PC-3 (cell line): ENCODE results near the gene TEX2. TPM values are rescaled to one million over a fixed set of nuclear protein-coding genes. Genes with fewer than 3 reads are reported as not detected.

Experiments used
- ATAC-seq: fragments of 200-7000 bp; cut with Tn5 transposase; 2 replicates; pipeline ENCODE4 v1.9.1; 2020; ENCODE audit warnings: mild to moderate bottlenecking, moderate library complexity
- BruUV-seq: library from RNA; stranded (reverse); fragments of 400-500 nt; replicated peaks from 2 replicates; lab custom pipeline; 2021; lab: Mats Ljungman, UMichigan
- CTCF ChIA-PET: fragments of 300-600 bp; sonication (Branson Sonifier 250); formaldehyde crosslinking; loops from one replicate; lab custom pipeline; 2022; ENCODE audit warnings: antibody characterized with exemption; lab: Charles Lee
- POLR2A ChIA-PET: fragments of 300-600 bp; sonication (Branson Sonifier 250); formaldehyde crosslinking; loops from one replicate; lab custom pipeline; 2022; ENCODE audit warnings: antibody characterized with exemption; ENCODE audit not compliant: unreplicated experiment; lab: Charles Lee
- DNase-seq: peaks from one replicate; pipeline ENCODE4 v3.0.0-alpha.2; 2015
- H2AFZ ChIP-seq: fragments of 300-600 bp; sonication (generic); 2 replicates; pipeline ENCODE4 v1.6.0; 2016; ENCODE audit warnings: antibody characterized with exemption, low read length
- H3F3A ChIP-seq: fragments of 300-600 bp; sonication (generic); one replicate; pipeline ENCODE4 v1.6.0; 2017; ENCODE audit warnings: antibody characterized with exemption, low read length, control low read depth, mild to moderate bottlenecking; ENCODE audit not compliant: unreplicated experiment
- H3K27ac ChIP-seq: fragments of 300-600 bp; sonication (generic); 2 replicates; pipeline ENCODE4 v1.5.1; 2016; ENCODE audit warnings: mild to moderate bottlenecking, low read length
- H3K27me3 ChIP-seq: fragments of 300-600 bp; sonication (generic); 2 replicates; pipeline ENCODE4 v1.6.1; 2016; ENCODE audit warnings: low read length, mixed read lengths
- H3K36me3 ChIP-seq: fragments of 300-600 bp; sonication (generic); 2 replicates; pipeline ENCODE4 v1.6.1; 2016; ENCODE audit warnings: low read depth, mixed run types, low read length, mixed read lengths
- H3K4me1 ChIP-seq: fragments of 300-600 bp; sonication (generic); 2 replicates; pipeline ENCODE4 v1.5.1; 2016; ENCODE audit warnings: low read length; ENCODE audit not compliant: insufficient read depth
- H3K4me2 ChIP-seq: fragments of 300-600 bp; sonication (generic); 2 replicates; pipeline ENCODE4 v1.6.0; 2016; ENCODE audit warnings: low read length
- H3K4me3 ChIP-seq: fragments of 300-600 bp; sonication (generic); 2 replicates; pipeline ENCODE4 v1.5.1; 2016; ENCODE audit warnings: mild to moderate bottlenecking, low read length, mixed read lengths
- H3K79me2 ChIP-seq: fragments of 300-600 bp; sonication (generic); 2 replicates; pipeline ENCODE4 v1.6.1; 2017; ENCODE audit warnings: low read length, mixed read lengths
- H3K9ac ChIP-seq: fragments of 300-600 bp; sonication (generic); 2 replicates; pipeline ENCODE4 v1.6.0; 2016; ENCODE audit warnings: mild to moderate bottlenecking, low read length
- H3K9me2 ChIP-seq: fragments of 300-600 bp; sonication (generic); replicated peaks from 2 replicates; pipeline ENCODE4 v1.6.1; 2016; ENCODE audit warnings: mixed run types, low read length, mixed read lengths
- H3K9me3 ChIP-seq: fragments of 300-600 bp; sonication (generic); 2 replicates; pipeline ENCODE4 v1.6.1; 2016; ENCODE audit warnings: low read length, mixed read lengths
- H4K20me1 ChIP-seq: fragments of 300-600 bp; sonication (generic); 2 replicates; pipeline ENCODE4 v1.6.1; 2016; ENCODE audit warnings: low read length, mixed read lengths
- EZH2 ChIP-seq: fragments of 300-600 bp; sonication (generic); IDR thresholded peaks from one replicate; pipeline ENCODE4 v1.6.1; 2017; ENCODE audit warnings: antibody characterized with exemption, mild to moderate bottlenecking, low read length; ENCODE audit not compliant: unreplicated experiment
- EZH2phosphoT487 ChIP-seq: fragments of 300-600 bp; sonication (generic); IDR thresholded peaks from 2 replicates; pipeline ENCODE4 v1.6.1; 2018; ENCODE audit warnings: mild to moderate bottlenecking, antibody characterized with exemption, low read length, borderline replicate concordance
- intact Hi-C: fragments of 100-400 bp; cut with micrococcal nuclease; formaldehyde crosslinking; loops from 2 replicates; pipeline ENCODE4 v1.9.0; 2023
- total RNA-seq: library from RNA; depleted of rRNA; stranded (reverse); fragments of >200 nt; gene quantifications from 2 replicates; pipeline ENCODE4 v1.2.3, GENCODE V29; 2014
- TF ChIP-seq, protein P1 (sequence below): fragments of 300-600 bp; sonication (generic); conservative IDR thresholded peaks from 2 replicates; pipeline ENCODE4 v1.5.1; 2017; ENCODE audit warnings: antibody characterized with exemption, low read depth, mild to moderate bottlenecking, low read length

Gene TEX2
- total RNA-seq, 1 experiment from 2014 or later, result 44.2 TPM

DNA sequence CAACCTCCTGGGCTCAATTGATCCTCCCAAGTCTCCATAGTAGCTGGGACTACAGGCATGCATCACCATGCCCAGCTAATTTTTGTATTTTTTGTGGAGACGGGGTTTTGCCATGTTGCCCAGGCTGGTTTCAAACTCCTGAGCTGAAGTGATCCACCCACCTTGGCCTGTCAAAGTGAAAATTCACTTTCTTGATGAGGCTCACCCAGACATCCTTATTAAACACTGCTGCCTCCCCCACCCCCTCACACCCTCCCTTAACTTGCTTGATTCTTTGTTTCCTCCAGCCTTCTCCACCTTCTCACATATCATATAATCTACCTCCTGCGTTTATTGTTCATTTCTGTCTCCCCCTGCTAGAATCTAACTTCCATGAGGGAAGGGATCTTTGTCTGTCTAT is 46.0 kb upstream of the TEX2 start:
- Histone ChIP-seq H3K9ac (no peak overlapping the region), H3K79me2 (no peaks in the 10 kb centered on the region), H3K9me2 (no peaks in the 10 kb centered on the region), H4K20me1 (no peaks in the 10 kb centered on the region), H3K27ac (no peak overlapping the region), H3F3A (no peaks in the 10 kb centered on the region), H3K4me2 (no peak overlapping the region), H2AFZ (no peak overlapping the region), H3K4me1 (no peaks in the 10 kb centered on the region), H3K4me3 (no peak overlapping the region), H3K36me3 (no peaks in the 10 kb centered on the region), H3K27me3 (no peaks in the 10 kb centered on the region), H3K9me3 (no peaks in the 10 kb centered on the region)
- ChIA-PET POLR2A (no interaction called here), CTCF (interaction anchor here (0.6 kb wide), 1 partner anchor 291 kb away, joined by 7 read pairs; no protein-coding TSS in a partner anchor)
- ATAC-seq, result no peak
- intact Hi-C loops, result loop anchor here (5.0 kb wide), 1 partner anchor 183 kb away; no protein-coding TSS in a partner anchor
- DNase-seq, result no peak
- BruUV-seq, result no TSS peak
- TF ChIP-seq EZH2, result no peak
- TF ChIP-seq, protein P1, sequence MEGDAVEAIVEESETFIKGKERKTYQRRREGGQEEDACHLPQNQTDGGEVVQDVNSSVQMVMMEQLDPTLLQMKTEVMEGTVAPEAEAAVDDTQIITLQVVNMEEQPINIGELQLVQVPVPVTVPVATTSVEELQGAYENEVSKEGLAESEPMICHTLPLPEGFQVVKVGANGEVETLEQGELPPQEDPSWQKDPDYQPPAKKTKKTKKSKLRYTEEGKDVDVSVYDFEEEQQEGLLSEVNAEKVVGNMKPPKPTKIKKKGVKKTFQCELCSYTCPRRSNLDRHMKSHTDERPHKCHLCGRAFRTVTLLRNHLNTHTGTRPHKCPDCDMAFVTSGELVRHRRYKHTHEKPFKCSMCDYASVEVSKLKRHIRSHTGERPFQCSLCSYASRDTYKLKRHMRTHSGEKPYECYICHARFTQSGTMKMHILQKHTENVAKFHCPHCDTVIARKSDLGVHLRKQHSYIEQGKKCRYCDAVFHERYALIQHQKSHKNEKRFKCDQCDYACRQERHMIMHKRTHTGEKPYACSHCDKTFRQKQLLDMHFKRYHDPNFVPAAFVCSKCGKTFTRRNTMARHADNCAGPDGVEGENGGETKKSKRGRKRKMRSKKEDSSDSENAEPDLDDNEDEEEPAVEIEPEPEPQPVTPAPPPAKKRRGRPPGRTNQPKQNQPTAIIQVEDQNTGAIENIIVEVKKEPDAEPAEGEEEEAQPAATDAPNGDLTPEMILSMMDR, result no peak
- no peak for TF ChIP-seq EZH2phosphoT487

DNA sequence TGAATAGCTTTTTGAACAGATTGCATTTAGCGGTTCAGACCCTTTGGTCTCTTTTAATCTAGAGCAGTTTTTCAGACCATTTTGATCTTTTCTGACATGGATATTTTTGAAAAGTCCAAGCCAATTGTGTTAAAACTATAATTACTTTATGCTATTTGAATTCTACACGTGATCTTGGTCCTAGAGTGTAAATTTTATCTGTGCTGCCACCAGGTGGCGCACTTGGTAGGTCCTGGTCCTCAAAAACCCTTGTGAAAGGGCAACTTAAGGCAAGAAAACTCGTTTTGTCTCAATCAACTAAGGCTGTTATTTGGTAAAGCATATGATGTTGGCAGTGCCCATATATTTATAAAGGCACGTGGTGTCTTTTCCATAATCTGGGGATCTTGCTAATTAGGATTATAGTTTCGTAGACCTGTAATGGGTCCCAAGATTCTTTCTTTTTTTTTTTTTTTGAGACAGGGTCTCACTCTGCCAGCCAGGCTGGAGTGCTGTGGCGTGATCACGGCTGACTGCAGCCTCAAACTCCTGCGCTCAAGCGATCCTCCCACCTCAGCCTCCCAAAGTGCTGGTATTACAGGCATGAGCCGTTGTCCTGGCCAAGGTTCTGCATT is 43.9 kb upstream of the TEX2 start:
- Histone ChIP-seq H3F3A (no peaks in the 10 kb centered on the region), H3K79me2 (no peaks in the 10 kb centered on the region), H3K36me3 (no peaks in the 10 kb centered on the region), H3K4me3 (no peak overlapping the region), H4K20me1 (no peaks in the 10 kb centered on the region), H3K4me1 (peaks cover 6% of the 10 kb centered on the region), H3K27ac (no peak overlapping the region), H3K4me2 (no peak overlapping the region), H3K27me3 (no peaks in the 10 kb centered on the region), H3K9me3 (no peaks in the 10 kb centered on the region), H3K9me2 (no peaks in the 10 kb centered on the region), H3K9ac (no peak overlapping the region), H2AFZ (peak overlapping the region; percentile 6; the same call in 1 of the 2 replicates)
- peak; percentile 89 for DNase-seq
- BruUV-seq, result no TSS peak
- POLR2A ChIA-PET, result no interaction called here
- TF ChIP-seq EZH2phosphoT487, result no peak
- TF ChIP-seq, protein P1, result peak; percentile 98
- CTCF ChIA-PET, result interaction anchor here (1.5 kb wide), 1 partner anchor 113 kb away, joined by 5 read pairs; no protein-coding TSS in a partner anchor
- ATAC-seq, result peak; percentile 75
- intact Hi-C loops, result loop anchor here (1.0 to 5.0 kb wide), 2 partner anchors 111 to 185 kb away; no protein-coding TSS in a partner anchor

DNA sequence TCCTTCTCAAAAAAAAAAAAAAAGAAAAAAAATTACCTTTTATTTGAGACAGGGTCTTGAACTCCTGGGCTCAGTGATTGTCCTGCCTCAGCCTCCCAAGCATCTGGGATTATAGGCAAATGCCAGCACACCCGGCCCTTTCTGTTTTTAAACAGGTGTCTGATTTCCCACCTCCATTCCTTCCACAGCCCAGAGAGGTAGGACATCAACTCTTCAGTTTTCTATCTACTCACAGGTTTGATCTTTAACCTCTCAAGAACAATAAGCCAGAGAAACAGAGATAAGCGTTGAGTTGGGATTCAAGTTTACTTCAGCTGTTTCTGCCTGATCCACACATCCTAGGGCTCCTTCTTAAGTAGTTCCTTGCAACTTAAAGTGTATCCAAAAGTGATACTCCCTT is 41.5 kb upstream of the TEX2 start:
- intact Hi-C loops, result no loop called here
- H3K9ac ChIP-seq, result no peak overlapping the region
- H2AFZ ChIP-seq, result no peak overlapping the region
- ATAC-seq (no peak), DNase-seq (no peak)
- no peaks in the 10 kb centered on the region for H3K27me3 ChIP-seq
- no TSS peak for BruUV-seq
- TF ChIP-seq, protein P1, result no peak
- TF ChIP-seq EZH2phosphoT487 (no peak), EZH2 (no peak)
- H3K79me2 ChIP-seq, result no peaks in the 10 kb centered on the region
- H3K4me2 ChIP-seq, result no peak overlapping the region
- H3K36me3 ChIP-seq, result no peaks in the 10 kb centered on the region
- no peaks in the 10 kb centered on the region for H3K9me3 ChIP-seq
- no peaks in the 10 kb centered on the region for H4K20me1 ChIP-seq
- no peak overlapping the region for H3K4me3 ChIP-seq
- H3K9me2 ChIP-seq, result no peaks in the 10 kb centered on the region
- ChIA-PET POLR2A (no interaction called here), CTCF (no interaction called here)
- H3K4me1 ChIP-seq, result peaks cover 6% of the 10 kb centered on the region
- H3K27ac ChIP-seq, result no peak overlapping the region
- H3F3A ChIP-seq, result no peaks in the 10 kb centered on the region
